NCI-H524 (cell line): ENCODE measurements around the gene HCK.
"Not testable (repeated sequence)": the region's sequence is repeated elsewhere in the genome, so short reads cannot be mapped to it uniquely, and the experiment has no call there.

ENCODE experiments used
- DNase-seq, 2 experiments: peaks; one replicate each; lab custom pipeline; 2025; lab: John Stamatoyannopoulos, UW

Gene HCK

DNA sequence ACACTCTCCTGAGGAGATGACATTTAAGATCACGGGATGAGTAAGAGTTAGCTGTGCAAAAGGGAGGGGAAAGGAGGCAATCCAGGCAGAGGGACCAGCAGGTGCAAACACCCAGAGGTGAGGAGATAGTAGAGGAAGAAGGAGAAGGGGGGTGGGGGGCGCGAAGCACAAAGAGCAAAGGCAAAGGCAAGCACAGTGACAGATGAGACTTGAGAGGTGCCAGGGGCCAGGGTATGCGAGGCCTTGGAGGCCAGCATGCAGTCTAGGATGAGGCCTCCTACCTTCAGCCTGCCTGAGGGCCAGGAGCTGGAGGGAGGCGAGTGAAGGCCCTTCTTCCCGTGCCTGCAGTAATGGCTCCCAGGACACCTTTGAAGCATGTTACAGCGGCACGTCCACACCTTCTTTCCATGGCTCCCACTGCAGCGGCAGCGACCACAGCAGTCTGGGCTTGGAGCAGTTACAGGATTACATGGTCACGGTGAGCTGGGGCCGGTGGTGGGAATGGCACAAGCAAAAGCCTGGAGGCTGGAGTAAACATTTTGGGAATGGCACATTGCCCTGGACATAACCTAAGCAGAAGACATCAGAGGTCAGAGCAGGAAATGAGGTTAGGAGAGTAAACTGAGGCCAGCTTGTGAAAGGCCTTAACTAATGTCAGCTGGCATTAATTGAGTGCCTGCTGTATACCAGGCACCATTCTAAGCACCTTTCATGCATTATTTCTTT, 23.2 kb upstream of the HCK start:
- DNase-seq = peak in 1 of 2 experiments; percentile 69

DNA sequence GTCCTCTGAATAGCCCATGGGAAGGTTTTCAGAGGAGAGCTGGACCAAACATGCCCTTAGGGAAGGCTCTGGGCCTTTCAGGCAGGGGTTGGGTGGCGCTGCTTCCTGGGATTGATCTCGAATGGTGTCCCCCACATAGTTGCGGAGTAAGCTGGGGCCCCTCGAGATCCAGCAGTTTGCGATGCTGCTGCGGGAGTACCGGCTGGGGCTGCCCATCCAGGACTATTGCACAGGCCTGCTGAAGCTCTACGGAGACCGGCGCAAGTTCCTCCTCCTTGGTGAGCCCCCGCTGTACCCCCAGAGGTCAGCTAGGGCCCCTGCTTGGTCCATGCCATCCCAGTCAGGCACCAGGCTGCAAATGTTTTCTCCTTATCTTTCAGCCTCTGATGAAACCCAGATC, 22.5 kb upstream of the HCK start:
- DNase-seq = no peak

DNA sequence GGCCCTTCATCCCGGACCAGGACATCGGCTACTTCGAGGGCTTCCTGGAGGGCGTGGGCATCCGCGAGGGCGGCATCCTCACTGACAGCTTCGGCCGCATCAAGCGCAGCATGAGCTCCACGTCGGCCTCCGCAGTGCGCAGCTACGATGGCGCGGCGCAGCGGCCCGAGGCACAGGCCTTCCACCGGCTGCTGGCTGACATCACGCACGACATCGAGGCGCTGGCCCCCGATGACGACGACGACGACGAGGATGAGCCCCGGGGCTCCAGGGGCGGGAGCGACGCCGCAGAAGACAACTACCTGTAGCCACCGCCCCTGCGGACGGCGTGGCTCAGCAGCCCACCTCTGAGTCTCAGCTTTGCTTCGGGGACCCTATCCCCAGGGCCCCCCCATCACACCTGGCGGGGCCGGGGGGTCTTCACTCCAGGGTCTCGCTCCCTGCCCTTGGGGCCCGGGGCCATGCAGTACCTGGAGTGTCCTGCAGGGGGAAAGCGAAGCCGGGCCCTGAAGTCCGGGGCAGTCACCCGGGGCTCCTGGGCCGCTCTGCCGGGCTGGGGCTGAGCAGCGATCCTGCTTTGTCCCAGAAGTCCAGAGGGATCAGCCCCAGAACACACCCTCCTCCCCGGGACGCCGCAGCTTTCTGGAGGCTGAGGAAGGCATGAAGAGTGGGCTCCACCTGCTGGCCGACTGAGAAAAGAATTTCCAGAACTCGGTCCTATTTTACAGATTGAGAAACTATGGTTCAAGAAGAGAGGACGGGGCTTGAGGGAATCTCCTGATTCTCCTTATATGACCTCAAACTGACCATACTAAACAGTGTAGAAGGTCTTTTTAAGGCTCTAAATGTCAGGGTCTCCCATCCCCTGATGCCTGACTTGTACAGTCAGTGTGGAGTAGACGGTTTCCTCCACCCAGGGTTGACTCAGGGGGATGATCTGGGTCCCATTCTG, 20.8 kb upstream of the HCK start:
- DNase-seq = peak; percentile 82 to 91

DNA sequence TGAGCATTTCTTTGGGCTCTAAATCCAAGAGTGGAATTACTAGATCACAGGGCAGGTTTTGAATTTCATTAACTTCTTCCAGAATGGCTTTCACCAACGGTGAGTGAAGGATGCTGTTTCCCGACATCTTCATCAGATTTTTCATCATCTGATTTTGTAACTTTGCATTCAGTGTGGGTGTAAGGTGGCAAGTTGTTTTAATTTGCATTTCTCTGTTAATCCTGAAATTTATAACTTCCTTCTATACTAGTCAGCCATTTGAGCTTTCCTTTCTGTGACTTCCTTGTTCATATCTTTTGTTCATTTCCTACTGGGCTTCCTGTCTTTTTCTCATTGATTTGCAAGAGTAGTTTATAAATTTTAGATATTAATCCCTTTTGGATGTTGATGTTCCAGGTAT, 18.7 kb upstream of the HCK start:
- no peak for DNase-seq

DNA sequence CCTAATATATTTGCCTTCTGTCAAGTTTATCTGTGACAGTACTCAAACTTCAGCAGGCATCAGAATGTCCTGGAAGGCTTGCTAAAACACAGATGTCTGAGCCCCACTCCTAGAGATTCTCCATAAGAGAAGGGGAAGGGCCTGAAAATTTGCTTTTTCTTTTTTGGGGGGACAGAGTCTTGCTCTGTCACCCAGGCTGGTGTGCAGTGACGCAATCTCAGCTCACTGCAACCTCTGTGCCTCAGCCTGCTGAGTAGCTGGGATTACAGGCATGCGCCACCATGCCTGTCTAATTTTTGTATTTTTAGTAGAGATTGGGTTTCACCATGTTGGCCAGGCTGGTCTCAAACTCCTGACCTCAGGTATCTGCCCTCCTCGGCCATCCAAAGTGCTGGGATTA, 18.3 kb upstream of the HCK start:
- DNase-seq = not testable (repeated sequence)

DNA sequence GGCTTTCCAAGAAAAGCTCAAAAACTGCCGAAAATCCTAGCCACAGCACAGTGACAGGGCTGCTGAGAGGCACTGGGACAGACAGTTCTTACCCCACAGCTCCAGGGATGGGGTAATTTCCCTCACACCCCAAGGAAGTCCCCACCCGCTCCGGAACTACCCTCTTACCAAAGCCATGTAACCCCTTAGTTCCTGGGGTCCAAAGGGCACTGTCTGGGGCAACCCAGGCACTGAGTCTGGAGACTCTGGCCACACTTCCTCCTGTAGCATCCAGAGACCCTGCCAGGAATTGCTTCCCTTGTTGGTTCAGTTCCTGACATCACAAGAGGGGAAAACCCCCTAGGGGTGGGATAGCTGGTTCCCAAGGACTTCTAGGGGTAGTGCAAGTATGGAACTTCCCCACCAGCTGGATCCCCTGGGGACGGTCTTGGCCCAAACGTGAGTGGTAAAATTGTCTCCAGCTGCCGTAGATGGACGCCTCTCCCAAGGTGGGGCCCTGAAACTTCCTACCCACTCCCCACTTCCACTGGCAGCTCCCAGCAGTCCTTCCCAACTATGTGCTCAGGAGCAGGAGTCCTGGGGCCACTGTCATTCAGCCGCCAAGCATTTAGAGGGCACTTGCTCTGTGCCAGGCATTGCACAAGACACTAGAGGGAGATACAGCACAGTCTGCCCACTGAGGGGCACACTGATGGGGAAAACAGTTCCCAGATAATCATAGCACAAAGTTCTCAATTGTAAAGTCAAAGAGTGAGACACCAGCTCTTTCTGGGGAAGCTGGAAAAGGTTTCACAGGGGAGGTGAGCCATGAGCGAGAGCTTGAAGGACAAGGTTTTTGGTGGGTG, 17.2 kb upstream of the HCK start:
- peak in 1 of 2 experiments; percentile 58 for DNase-seq

DNA sequence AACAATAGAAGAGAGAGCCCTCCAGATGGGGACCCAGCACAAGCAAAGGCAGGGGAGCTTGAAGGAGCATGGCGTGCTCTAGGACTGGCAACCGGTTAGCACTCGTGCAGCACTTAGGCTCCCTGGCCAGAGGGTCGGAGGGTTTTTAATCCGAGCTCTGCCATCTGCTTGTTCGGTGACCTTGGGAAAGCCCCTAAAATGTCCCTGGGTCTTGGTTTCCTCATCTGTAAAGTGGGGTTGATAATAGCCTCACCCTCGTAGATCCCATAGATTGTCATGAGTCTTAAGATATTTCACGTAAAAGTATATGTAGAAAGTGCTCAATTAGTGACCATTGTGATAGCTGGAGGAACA, 16.6 kb upstream of the HCK start:
- DNase-seq = no peak

DNA sequence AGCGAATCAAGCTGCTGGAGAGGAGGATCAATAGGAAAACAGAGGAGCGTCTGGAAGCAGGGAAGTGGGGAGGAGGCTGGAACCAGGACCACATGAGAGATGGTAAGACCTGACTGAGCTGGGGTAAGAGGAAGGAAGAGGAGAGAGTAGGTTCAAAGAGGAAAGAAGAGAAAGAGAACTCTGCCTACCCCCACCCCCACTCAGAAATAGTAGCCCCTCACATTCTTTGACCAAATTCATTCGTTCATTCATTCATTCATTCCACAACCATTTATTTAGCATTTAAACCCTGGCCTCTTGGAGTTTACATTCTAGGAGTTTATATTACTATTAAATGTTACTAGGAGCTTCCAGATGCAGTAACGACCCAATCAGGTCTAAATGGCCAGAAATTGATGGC, 15.8 kb upstream of the HCK start:
- no peak for DNase-seq

DNA sequence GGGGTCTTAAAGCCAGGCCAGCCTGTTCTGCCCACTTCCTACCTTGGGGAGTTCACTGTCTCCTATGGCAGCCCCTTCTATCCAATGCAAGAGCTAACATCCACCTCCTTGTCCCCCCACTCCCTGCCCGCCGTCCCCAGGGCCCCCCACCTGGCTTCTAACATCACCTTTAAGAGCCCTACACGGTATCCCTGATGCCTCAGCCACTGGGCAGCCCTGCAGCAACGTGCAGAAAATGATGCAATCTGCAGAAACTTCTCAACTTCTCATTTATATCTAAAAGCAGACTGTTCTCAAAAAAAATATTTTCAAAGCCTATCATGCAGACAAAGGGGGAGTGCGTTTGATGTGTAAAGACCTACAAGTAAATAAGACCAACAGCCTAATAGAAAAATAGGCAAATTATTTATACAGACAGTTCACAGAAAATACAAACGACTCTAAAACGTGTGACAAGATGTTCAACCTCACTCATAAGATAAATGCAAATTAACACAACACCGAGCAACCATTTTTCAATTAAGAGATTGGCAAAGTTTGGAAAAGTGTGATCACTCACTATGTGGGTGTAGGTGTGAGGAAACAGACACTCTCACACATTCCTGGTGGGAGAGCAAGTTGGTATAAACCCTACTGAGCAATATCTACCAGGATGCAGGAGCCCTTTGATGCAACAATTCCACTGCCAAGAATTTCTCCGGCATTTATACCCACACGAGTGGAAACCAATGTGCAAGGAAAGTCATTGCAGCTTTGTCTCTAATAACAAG, 15.1 kb upstream of the HCK start:
- DNase-seq = no peak

DNA sequence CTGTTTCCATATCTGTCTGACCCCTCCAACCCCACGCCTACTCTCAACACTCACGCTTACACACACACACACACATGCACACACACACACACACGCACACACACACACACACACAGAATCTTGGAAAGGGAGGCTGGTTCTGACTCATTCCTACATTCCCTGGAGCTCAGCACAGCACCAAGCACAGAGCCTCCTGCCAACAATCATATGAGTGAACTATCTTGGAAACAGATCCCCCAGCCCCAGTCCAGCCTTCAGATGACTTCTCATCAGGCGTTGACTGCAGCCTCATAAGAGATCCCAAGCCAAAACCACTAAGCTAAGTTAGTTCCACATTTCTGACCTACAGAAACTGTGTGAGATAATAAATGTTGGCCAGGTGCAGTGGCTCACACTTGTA, 14.1 kb upstream of the HCK start:
- no peak for DNase-seq

DNA sequence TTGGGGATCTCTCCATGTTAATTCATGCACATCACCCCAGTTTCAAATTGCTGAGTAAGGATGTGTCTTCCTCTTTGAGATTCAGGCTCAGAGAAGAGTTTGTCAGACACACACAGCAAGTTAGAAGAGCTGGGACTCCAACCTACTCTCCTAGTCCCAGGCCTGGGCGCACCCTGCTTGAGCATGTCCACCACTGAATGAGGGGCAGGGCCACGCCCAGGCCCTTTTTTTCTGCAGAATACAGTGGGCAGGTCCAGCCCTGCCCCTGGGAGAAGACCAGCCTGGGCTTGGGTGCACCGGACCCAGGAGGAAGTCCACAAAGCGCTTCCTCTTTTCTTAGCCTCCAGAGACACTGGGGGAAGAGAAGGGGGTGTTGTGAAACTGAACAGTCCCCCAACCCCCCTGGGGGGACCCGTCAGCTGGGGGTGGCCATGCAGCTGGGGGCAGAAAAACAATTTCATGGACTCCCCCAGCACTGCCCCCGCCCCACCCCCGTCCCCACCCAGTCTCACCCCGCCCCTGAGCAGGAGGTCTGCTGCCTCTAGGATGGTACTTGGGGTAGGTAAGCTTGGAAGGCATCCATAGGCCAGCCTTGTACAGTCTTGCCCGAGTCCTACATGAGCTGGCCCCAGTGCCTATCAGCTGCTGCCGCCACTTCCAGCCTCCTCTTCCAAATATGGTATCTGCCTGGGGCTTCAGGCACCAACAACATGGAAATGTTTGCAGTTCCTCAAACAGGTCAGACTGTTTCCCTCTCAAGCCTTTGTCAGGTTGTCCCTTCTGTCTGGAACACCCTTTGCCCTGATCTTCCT, 11.7 kb upstream of the HCK start:
- DNase-seq = no peak

DNA sequence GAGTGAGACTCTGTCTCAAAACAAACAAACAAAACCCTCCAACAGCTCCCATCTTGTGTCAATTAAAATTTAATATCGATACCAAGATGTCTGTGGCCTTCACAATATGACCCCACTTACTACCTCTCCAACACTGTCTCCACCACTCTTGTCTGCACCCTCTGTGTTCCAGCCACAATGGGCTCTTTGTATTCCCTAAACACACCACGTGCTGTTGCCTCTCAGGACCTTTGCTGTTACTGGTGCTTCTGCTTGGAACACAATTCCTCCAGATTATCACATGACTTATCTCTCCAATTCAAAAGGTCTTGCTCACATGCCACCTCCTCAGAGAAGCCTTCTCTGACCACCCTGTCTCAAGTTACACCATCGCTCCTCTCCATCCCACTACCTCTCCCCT, 6.0 kb upstream of the HCK start:
- DNase-seq = no peak

DNA sequence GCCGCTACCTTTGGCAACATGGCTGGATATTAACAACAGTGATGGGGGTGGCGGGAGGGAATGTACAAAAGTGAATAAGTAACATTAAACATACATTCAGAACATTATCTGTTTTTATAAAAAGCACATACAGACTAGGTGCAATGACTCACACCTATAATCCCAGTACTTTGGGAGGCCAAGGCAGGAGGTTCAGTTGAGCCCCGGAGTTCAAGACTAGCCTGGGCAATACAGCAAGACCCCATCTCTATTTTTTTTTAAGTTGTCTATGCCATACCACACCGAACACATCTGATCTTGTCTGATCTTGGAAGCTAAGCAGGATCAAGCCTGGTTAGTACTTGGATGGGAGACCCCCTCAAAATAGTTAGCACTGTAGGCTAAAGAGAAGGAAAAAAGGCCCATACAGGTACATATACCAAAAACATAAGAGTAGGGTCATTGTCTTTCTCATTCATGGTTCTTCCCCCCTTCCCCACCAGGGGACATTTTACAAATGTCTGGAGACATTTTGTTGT, 1.7 kb upstream of the HCK start:
- DNase-seq = no peak

DNA sequence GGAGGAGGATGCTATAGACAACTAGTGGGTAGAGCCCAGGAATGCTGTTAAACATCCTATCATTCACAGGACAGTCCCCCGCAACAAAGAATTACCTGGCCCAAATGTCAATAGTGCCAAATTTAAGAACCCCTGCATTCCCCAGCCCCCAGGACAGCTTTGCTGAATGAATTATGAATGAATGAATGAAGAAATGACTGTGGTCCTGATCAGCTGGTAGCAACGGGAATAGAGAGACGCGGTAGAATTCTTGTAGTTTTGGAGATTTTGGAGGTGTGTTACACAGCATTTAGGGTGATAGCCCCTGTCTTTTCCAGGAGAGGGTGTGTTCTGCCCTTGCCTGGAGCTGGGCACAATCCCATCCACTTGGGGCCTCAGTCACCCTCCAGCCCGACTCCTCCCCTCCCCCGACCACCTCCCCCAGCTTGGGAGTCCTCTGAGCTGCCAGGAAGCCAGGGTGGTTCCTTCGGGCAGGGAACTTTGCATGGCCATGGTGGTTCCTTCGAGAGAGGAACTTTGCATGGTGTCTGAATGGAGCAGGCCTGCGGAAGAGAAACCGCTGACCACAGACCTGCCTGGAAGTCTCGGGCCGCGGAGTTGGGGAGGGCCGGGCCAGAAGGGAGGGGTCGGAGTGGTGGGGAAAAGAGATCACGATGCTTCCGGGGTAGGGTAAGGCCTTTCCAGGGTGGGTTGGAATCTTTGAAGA, 1.0 kb upstream of the HCK start:
- DNase-seq = no peak

DNA sequence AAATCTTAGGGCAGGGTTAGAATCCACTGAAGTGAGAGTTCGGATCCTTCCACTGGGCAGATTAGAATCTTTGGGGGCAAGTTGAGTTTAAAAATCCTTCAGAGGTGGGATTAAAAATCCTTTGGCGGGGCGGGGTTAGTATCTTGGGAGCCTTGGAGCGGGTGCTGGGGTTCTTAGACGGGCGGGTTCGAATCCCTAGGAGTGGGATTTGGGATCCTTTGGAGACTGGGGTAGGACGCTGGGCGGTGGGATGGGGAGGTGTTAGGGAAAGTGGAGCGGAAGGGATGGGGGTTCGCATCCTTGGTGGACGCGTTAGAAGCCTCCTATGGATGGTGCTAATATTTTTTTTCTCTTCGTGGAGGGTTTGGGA, 337 bp upstream of the HCK start:
- DNase-seq = no peak

DNA sequence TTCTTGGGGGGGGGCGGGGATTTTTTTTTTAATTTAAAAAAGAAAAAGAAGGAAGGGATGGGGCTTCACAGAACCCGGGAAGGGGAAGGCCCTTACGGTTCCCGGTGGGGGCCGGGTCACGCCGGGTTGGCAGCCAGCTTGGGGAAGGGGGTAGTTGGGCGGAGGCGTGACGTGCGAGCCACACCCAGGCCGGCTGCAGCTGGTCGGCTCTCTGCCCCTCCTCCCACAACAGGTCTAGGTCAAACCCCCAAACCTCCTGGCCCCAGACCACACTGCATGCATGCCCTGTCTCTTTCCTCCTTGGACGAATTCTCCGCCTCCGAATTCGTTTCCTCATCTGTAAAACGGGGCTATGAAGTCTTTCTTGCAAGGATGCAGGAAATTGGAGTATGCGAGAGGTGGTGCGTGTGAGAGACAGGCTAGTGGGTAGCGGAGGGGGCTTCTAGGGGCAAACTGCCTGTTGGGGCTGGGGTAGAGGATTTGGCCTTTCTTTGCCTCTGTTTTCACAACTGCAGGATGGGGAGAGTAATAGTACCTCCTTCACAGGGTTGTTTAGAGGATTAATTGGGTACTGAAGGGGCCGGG, 828 bp downstream of the HCK start:
- DNase-seq = no peak

DNA sequence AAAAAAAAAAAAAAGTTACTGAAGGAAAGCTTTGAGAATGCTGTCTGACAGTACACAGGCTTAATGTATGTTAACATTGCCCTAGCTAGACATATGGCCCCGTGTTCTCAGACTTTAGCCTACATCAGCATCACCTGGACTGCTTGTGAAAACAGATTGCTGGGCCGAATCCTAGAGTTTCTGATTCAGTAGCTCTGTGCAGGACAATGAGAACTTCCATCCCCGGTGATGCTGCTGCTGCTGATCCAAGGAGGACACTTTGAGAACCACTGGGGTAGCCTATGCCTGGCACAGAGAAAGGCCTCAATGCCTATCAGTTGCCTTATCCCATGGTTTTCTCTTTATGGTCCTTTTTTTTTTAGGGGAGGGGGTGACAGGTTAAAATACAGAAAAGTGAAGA, 1.6 kb downstream of the HCK start:
- DNase-seq = no peak

DNA sequence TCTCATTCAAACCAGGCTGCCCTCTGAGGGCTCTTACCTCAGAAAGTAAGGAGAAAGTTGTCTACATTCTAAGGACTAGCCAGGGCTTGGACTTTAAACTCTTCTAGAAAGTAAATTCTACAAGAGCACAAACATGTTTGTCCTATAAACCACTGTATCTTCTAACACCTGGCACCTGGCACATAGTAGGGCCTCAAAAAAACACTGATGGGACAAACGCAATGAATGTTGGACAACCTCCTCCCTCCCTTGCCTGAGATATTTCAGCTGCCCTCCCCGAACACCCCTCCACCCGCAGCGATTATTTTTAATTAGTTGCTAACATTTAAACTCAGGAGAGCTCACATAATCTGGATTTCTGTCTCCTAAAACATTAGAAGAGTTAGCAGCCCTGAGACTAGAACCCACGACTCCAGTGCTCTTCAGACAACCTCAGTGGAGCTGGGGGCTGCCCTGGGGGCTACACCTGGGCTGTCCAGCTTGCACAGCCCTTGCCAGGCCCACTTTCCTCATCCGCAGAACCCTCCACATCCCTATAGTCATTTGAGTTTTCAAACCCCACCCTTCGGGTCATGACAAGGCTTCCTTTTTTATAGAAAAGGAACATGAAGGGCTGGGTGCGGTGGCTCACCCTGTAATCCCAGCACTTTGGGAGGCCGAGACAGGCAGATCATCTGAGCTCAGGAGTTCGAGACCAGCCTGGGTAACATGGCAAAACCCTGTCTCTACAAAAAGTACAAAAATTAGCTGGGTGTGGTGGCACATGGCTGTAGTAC, 4.9 kb downstream of the HCK start:
- no peak for DNase-seq

DNA sequence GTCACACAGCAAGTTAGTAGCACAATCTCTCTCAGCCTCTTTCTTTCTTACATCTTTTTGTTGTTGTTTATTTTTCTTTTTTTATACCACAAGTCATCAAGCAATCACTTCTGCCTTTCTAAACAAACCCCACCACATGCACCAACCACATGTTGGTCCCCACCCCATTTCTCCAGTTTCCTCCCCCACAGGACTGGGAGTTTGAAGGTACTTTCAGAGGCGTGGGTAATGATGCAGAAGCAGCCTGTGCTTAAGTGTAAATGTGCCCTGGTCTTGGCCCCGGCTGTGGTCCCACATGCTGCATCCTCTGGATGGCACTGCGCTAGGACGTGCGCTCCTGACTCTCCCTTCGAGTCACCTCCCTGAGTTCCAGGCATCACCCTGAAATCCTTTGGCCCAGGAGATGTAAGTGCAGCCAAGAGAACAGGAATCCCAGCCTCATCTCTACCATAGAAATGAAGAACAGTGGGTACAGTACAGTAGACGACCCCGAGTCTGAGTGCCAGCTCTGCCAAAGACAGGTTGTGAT, 5.7 kb downstream of the HCK start:
- DNase-seq = no peak
